SK-N-SH (cell line): ENCODE data around the gene ZNF567.

Experiments
- CHD2 ChIP-seq: fragments of 150-350 bp; IDR thresholded peaks from 2 replicates; pipeline ENCODE4 v1.6.1; 2018; ENCODE audit warnings: low read length; ENCODE audit not compliant: partially characterized antibody
- MEF2A ChIP-seq: IDR thresholded peaks from 2 replicates; pipeline ENCODE4 v1.4.0; 2012; ENCODE audit warnings: low read depth, borderline replicate concordance
- NRF1 ChIP-seq: IDR thresholded peaks from 2 replicates; pipeline ENCODE4 v1.6.1; 2012; ENCODE audit warnings: low read depth, mild to moderate bottlenecking, low read length
- POLR2AphosphoS5 ChIP-seq: IDR thresholded peaks from 2 replicates; pipeline ENCODE4 v1.6.1; 2012; ENCODE audit warnings: low read depth, low read length
- RCOR1 ChIP-seq: fragments of 150-350 bp; IDR thresholded peaks from 2 replicates; pipeline ENCODE4 v1.6.1; 2017; ENCODE audit warnings: antibody characterized with exemption, low read length
- TF ChIP-seq, protein P1 (sequence below): fragments of 200-600 bp; sonication (generic); IDR thresholded peaks from 2 replicates; pipeline ENCODE4 v1.6.1; 2017; ENCODE audit warnings: antibody characterized with exemption, mild to moderate bottlenecking, moderate library complexity
- TF ChIP-seq, protein P2 (sequence below): IDR thresholded peaks from 2 replicates; pipeline ENCODE4 v1.4.0; 2012; ENCODE audit warnings: low read depth, borderline replicate concordance
- TF ChIP-seq, protein P3 (sequence below): fragments of 150-350 bp; IDR thresholded peaks from 2 replicates; pipeline ENCODE4 v1.6.1; 2017; ENCODE audit warnings: antibody characterized with exemption, low read length, low read depth, borderline replicate concordance
- TF ChIP-seq, protein P4 (sequence below): IDR thresholded peaks from 2 replicates; pipeline ENCODE4 v1.4.0; 2012; ENCODE audit warnings: low read depth

DNA sequence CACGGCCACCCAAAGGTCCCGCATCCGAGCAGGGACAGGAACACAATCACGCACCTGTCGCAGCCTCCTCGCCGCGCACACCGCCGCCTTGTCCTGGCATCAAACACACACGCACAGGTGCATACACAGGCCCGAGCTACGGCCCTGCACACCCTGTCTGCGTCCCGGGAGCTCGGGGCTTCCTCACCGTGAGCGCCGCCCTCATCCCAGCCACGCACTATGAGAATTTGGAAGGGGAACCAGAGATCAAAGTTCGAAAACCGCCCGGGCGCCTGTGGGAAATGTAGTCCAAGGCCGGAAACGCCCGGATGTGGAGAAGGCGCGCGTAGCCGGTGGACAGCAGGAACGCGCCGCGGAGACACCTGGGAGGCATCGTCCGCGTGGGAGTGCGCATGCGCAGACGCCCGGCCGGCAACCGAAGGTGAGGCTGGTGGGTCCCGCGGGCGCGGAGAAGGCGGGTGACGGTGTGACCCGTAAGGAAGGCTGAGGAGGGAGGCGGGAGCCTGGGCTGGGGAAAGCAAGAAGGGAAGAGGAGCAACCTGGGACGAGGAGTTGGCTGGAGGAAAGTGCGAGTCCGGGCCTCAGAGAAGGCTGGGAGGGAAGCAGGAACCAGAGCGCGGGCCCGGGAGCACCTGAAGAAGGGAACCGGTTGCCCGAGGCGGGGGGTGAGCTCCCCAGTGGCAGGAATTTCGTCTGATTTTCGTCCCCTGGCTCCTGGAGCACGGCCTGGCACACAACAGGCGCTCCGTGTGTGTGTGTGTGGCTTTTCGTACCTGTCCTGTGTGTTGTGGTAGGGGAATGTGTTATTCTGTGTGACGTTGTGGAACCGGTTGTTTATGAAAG lies at the start of gene ZNF567:
- TF ChIP-seq, protein P1, sequence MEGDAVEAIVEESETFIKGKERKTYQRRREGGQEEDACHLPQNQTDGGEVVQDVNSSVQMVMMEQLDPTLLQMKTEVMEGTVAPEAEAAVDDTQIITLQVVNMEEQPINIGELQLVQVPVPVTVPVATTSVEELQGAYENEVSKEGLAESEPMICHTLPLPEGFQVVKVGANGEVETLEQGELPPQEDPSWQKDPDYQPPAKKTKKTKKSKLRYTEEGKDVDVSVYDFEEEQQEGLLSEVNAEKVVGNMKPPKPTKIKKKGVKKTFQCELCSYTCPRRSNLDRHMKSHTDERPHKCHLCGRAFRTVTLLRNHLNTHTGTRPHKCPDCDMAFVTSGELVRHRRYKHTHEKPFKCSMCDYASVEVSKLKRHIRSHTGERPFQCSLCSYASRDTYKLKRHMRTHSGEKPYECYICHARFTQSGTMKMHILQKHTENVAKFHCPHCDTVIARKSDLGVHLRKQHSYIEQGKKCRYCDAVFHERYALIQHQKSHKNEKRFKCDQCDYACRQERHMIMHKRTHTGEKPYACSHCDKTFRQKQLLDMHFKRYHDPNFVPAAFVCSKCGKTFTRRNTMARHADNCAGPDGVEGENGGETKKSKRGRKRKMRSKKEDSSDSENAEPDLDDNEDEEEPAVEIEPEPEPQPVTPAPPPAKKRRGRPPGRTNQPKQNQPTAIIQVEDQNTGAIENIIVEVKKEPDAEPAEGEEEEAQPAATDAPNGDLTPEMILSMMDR = no peak
- peak; percentile 87 for TF ChIP-seq POLR2AphosphoS5
- peak; percentile 95 for TF ChIP-seq CHD2
- TF ChIP-seq NRF1 = peak; percentile 59
- TF ChIP-seq, protein P2, sequence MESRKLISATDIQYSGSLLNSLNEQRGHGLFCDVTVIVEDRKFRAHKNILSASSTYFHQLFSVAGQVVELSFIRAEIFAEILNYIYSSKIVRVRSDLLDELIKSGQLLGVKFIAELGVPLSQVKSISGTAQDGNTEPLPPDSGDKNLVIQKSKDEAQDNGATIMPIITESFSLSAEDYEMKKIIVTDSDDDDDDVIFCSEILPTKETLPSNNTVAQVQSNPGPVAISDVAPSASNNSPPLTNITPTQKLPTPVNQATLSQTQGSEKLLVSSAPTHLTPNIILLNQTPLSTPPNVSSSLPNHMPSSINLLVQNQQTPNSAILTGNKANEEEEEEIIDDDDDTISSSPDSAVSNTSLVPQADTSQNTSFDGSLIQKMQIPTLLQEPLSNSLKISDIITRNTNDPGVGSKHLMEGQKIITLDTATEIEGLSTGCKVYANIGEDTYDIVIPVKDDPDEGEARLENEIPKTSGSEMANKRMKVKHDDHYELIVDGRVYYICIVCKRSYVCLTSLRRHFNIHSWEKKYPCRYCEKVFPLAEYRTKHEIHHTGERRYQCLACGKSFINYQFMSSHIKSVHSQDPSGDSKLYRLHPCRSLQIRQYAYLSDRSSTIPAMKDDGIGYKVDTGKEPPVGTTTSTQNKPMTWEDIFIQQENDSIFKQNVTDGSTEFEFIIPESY = peak; percentile 80; the same call in 1 of the 2 replicates
- TF ChIP-seq, protein P3, sequence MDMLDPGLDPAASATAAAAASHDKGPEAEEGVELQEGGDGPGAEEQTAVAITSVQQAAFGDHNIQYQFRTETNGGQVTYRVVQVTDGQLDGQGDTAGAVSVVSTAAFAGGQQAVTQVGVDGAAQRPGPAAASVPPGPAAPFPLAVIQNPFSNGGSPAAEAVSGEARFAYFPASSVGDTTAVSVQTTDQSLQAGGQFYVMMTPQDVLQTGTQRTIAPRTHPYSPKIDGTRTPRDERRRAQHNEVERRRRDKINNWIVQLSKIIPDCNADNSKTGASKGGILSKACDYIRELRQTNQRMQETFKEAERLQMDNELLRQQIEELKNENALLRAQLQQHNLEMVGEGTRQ = no peak
- TF ChIP-seq, protein P4, sequence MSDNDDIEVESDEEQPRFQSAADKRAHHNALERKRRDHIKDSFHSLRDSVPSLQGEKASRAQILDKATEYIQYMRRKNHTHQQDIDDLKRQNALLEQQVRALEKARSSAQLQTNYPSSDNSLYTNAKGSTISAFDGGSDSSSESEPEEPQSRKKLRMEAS = peak; percentile 61
- no peak for TF ChIP-seq RCOR1
- no peak for TF ChIP-seq MEF2A
